Stimulated activated CD8-positive, alpha-beta memory T cell treated with anti-CD3 and anti-CD28 coated beads, Interleukin-15, amount 100 ng/mL, for 4 hours (primary cell): ENCODE results near the gene CA9.

Experiments
- DNase-seq, 2 donors: peaks; one replicate each; pipeline ENCODE4 v3.0.0-alpha.2; 2020; ENCODE audit warnings: low read depth in 2 of 2

CA9 gene

DNA sequence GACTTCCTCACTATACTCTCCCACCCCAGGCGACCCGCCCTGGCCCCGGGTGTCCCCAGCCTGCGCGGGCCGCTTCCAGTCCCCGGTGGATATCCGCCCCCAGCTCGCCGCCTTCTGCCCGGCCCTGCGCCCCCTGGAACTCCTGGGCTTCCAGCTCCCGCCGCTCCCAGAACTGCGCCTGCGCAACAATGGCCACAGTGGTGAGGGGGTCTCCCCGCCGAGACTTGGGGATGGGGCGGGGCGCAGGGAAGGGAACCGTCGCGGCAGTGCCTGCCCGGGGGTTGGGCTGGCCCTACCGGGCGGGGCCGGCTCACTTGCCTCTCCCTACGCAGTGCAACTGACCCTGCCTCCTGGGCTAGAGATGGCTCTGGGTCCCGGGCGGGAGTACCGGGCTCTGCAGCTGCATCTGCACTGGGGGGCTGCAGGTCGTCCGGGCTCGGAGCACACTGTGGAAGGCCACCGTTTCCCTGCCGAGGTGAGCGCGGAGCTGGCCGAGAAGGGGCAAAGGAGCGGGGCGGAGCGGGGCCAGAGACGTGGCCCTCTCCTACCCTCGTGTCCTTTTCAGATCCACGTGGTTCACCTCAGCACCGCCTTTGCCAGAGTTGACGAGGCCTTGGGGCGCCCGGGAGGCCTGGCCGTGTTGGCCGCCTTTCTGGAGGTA, 2.1 kb downstream of the CA9 start:
- DNase-seq, result no peak

- DNase-seq, result no peak
These were observed 5.4 kb downstream of the CA9 start for GRCh38 chr9:35679091-35679490.

GRCh38 chr9:35679766-35680330, 6.1 kb downstream of the CA9 start:
- DNase-seq, result no peak

GRCh38 chr9:35680331-35681105, 6.8 kb downstream of the CA9 start:
- DNase-seq, result no peak

- no peak for DNase-seq
These were observed 7.7 kb downstream of the CA9 start for GRCh38 chr9:35681341-35682002.

DNA sequence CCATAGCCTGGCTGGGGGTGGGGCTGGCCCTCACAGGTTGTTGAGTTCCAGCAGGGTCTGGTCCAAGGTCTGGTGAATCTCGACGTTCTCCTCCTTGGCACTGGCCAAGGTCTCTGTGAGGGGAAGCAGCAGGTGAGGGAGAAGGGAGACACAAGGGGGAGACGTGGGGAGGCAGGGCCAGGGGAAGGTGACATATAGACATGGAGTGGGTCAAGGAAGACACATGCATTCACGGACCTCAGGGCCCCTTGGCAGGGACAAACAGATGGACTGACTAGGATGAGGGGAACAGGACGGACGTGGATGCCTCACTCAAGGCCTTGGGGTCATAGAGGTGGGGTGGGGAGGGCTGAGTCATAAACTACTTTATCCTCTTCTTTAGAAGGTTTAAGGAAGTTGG, 8.3 kb downstream of the CA9 start:
- no peak for DNase-seq

DNA sequence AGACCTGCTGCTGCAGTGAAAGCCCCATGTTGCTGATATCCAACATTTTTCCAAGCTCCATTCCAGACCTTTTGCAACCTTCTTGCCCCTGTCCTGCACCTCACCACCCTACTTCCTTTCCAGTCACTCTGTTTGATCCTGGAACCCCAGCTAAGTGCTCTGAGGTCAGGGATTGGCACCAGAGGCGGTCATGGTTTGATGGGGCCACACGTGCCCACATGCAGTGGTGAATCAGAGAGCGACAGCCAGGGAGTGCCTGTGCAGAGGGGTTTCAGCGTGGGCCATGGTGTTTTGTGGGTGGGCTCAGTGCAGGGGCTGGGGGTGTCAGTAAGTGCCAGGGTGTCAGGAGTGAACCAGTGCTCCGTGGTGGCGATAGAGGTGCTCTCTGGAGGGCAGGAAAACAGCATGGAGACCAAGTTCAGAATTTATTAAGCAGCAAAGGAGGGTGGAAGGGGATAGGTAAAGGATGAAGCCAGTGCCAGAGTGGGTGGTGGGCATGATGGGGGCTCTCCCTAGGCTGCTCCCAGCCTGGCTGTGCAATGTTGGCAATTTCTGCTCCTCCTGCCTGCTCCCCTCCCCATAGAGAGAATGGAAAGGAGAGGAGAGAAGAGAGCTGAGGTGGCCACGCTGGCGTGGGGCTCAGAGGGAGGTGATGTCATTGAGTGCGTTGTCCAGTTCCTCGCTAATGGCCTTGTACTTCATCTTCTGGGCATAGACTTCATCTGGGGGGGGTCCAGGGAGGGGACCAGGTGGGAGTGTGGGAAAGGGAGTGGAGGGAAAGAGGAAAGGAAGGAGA, 9.0 kb downstream of the CA9 start:
- DNase-seq, result no peak

DNA sequence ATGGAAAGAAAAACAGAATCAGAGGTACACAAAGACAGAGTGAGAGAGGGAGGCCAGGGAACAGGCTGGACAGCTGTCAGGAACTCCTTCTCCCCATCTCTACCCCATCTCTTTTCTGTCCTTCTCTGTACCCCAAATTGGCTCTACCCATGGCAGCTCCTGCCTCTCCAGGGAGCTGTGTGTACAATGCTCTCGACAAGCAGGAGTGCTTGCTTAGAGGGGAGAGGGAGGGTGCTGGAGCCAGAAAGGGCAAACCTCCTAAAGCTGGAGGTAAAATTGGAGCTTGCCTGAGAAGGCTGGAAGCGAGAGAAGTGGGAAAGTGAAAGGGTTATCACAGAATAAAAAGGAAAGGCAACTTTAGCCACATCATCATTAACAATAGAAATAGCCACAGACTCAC, 9.6 kb downstream of the CA9 start:
- no peak for DNase-seq

GRCh38 chr9:35684921-35685320, 11.2 kb downstream of the CA9 start:
- no peak for DNase-seq

- no peak for DNase-seq
These were observed 11.8 kb downstream of the CA9 start for GRCh38 chr9:35685506-35685905.

GRCh38 chr9:35686222-35687203, 12.8 kb downstream of the CA9 start:
- DNase-seq, result no peak

DNA sequence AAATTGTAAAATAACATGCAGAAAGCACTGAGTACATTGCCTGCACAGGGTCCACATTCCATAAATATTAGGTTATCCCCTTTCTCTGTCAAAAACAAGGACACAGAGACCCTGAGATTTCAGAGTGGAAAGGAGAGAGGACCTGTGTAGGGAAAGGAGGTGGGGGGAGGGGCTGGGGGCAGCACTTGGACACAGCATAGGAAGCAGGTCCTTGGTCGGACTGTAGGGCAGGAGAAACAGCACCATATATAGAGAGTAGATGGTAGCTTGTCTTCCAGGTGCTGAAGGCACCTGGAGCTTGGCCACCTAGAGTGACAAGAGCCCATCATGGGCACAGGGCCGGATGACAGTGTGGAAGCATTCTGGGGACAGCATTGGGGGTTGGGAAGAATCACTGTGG, 13.6 kb downstream of the CA9 start:
- DNase-seq, result no peak

DNA sequence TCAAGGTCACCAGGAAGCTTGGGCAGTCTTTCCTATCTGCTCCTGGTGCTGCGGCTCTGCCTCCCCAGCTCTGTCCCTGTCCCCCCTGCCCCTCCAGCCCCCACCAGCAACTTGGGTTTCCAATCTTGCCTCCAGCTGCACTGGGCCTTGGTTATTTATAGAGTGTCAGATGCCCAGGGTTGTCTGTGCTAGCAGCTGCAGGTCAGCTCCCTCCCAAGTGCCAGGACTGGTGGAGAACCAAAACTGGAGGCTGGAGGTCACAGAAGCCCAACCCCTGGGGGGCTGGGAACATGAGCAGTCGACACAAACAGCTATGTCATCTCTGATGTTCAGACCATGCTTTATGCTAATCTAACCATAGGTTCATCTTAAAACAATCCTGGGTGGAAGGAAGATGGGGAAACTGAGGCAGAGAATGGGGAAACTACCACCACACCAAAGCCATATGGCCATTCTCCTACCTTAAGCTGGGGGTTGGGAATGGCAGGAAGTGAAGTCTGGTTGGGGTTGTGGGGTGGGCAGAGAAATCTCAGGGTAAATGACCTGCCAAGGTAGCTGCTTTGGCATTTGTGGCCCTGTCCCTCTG, 14.3 kb downstream of the CA9 start:
- no peak for DNase-seq

GRCh38 chr9:35688558-35689541, 15.1 kb downstream of the CA9 start:
- DNase-seq, result no peak

DNA sequence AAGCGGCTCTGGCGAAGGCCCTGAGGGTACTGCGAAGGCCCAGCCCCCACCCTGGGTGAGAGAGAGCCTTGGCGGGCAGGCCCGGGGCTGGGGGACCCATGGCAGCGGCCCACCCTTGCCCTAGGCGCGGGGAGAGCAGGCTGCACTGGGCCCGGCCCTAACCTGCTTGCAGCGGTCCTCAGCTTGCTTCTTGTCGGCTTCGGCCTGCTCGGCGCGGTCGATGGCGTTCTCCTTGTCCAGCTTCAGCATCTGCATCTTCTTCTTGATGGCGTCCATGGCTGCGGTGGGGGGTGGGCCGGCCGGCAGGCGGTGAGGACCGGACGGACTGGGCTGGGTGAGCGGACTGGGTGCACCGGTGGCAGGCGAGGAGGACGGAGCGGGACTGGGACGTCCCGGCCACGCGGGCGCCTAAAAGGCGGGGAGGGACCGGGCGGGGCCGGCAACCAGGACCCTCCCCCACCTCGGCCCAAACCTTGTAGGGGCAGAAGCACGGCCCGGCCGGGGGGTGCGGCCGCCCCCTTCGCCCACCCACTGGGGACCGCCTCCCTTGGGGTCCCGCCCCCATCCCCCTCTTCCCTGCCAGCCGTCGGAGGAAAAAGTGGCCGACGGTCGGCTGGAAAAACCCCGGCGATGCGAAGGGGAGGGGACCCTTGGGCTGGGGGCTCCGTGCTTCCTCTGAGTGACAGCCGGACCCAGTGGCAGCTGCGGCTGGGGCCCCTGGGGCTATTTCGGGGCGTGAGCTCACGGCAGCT, 16.0 kb downstream of the CA9 start, which contains the start of gene TPM2:
TPM2 (minus strand) TSS at position 384 of the 752 bp plus-strand sequence; CDS start at position 276, 108 bp downstream.
- no peak for DNase-seq

GRCh38 chr9:35690294-35690613, 16.5 kb downstream of the CA9 start:
- no peak for DNase-seq

DNA sequence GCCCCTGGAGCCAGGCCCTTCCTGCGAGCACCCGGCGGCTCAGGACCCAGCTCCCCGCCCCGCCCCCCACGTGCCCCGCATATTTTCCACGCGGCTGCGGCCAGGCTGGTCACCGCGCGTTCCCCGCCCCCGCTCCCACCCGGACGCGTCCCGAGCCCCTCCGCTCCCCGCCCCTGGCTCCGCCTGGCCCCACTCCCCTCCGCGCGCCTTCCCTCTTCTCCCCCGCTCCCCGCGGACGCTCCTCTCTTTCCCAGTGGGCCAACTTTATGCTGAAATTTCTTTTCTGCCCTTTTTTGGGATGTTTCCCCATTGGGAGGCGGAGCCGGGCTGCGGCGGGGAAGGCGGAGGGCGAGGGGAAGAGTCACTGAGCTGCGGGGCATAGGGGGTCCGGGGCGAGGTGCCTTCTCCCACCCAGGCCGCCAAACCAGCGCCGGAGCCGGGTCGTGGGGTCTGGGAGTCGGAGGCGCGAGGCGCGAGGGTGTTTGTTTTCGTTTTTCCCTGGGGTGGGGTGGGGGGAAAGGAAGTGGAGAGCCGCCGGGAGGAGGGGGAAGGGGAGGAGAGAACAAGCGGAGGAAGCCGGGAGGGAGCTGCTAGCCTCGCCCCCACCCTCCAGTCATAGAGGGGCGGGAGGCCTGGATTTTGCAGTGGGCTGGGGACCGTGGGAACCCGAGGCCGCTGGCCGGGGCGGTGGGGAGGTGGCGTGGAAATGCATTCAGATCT, 17.0 kb downstream of the CA9 start:
- no peak for DNase-seq

- DNase-seq, result no peak
These were observed 17.6 kb downstream of the CA9 start for GRCh38 chr9:35691334-35691650.
